ENCODE results near the gene SGPP2.

DNA sequence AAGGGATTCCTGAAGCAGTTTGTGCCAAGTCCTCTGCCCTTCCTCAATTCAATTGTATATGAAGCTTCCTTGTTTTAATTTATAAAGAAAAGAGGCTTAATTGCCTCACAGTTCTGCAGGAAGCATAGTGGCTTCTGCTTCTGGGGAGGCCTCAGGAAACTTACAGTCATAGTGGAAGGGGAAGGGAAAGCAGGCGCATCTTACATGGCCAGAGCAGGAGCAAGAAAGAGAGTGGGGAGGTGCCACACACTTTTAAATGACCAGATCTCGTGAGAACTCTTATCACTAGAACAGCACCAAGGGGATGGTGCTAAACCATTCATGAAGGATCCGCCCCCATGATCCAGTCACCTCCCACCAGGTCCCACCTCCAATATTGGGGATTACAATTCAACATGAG lies 114.2 kb downstream of the SGPP2 start:
- no peak for TF ChIP-seq EZH2phosphoT487 (IDR thresholded peaks at IDR 0.05; ENCODE audit: borderline replicate concordance, low read depth, low read length)
- TF ChIP-seq, protein P1, sequence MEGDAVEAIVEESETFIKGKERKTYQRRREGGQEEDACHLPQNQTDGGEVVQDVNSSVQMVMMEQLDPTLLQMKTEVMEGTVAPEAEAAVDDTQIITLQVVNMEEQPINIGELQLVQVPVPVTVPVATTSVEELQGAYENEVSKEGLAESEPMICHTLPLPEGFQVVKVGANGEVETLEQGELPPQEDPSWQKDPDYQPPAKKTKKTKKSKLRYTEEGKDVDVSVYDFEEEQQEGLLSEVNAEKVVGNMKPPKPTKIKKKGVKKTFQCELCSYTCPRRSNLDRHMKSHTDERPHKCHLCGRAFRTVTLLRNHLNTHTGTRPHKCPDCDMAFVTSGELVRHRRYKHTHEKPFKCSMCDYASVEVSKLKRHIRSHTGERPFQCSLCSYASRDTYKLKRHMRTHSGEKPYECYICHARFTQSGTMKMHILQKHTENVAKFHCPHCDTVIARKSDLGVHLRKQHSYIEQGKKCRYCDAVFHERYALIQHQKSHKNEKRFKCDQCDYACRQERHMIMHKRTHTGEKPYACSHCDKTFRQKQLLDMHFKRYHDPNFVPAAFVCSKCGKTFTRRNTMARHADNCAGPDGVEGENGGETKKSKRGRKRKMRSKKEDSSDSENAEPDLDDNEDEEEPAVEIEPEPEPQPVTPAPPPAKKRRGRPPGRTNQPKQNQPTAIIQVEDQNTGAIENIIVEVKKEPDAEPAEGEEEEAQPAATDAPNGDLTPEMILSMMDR (conservative IDR thresholded peaks at IDR 0.05; ENCODE audit: low read length), result no peak
